T47D (cell line): Measurements from ENCODE around the gene BLID.

Experiments
- DNase-seq, 2 experiments: peaks; one replicate each; pipeline versions ENCODE4 v3.0.0 to v3.0.0-alpha.2; 2011 to 2012; ENCODE audit warnings: low read depth in 1 of 2, low spot score in 1 of 2
- JUND ChIP-seq: IDR thresholded peaks from 2 replicates; pipeline ENCODE4 v1.6.1; 2012; ENCODE audit warnings: low read depth
- in situ Hi-C: cut with HindIII; loops from 2 replicates; pipeline ENCODE4 v1.10.0; 2016; ENCODE audit warnings: low sequenced_read_pairs, low pct_unique_long_range_greater_than_20kb

The BLID gene

GRCh38 chr11:122099374-122100036, 16.5 kb downstream of the BLID start:
- TF ChIP-seq JUND = no peak
- in situ Hi-C loops = no loop called here
- DNase-seq = no peak

- in situ Hi-C loops = no loop called here
- no peak for DNase-seq
- no peak for TF ChIP-seq JUND
These were observed 17.6 kb downstream of the BLID start for GRCh38 chr11:122098261-122098980.

GRCh38 chr11:122097419-122098001, 18.5 kb downstream of the BLID start:
- no peak for TF ChIP-seq JUND
- DNase-seq = no peak
- in situ Hi-C loops = no loop called here

GRCh38 chr11:122096272-122097112, 19.5 kb downstream of the BLID start:
- no peak for DNase-seq
- TF ChIP-seq JUND = no peak
- in situ Hi-C loops = no loop called here

- TF ChIP-seq JUND = no peak
- DNase-seq = no peak
- in situ Hi-C loops = no loop called here
These were observed 20.2 kb downstream of the BLID start for GRCh38 chr11:122095681-122096262.

GRCh38 chr11:122094836-122095235, 21.2 kb downstream of the BLID start:
- no peak for TF ChIP-seq JUND
- no peak for DNase-seq
- in situ Hi-C loops = no loop called here

- in situ Hi-C loops = no loop called here
- no peak for TF ChIP-seq JUND
- DNase-seq = no peak
These were observed 22.2 kb downstream of the BLID start for GRCh38 chr11:122093731-122094275.

GRCh38 chr11:122091835-122092234, 24.2 kb downstream of the BLID start:
- DNase-seq = no peak
- no peak for TF ChIP-seq JUND
- in situ Hi-C loops = no loop called here

- DNase-seq = no peak
- TF ChIP-seq JUND = no peak
- in situ Hi-C loops = no loop called here
These were observed 26.9 kb downstream of the BLID start for GRCh38 chr11:122089111-122089510.

- DNase-seq = no peak
- in situ Hi-C loops = no loop called here
- no peak for TF ChIP-seq JUND
These were observed 30.3 kb downstream of the BLID start for GRCh38 chr11:122085712-122086111.

- no peak for TF ChIP-seq JUND
- DNase-seq = no peak
- in situ Hi-C loops = no loop called here
These were observed 30.8 kb downstream of the BLID start for GRCh38 chr11:122085264-122085663.

- in situ Hi-C loops = no loop called here
- DNase-seq = no peak
- TF ChIP-seq JUND = no peak
These were observed 33.8 kb downstream of the BLID start for GRCh38 chr11:122082205-122082604.
